Measurements from ENCODE around the gene GAB1.

The GAB1 gene

GRCh38 chr4:143513314-143514168, 176.9 kb downstream of the GAB1 start, which contains the start of gene SMARCA5:
Gene SMARCA5, plus strand, starts transcription at chr4:143513702. Its CDS starts 223 bp downstream, at chr4:143513925.
- intact Hi-C loops (cut with DNase I): loop anchor here (10.0 kb wide), 2 partner anchors 179 to 309 kb away; partner anchors contain the start of gene GAB1
- peak; percentile 92 to 98 (median 95) for DNase-seq

- DNase-seq: no peak
- intact Hi-C loops (cut with DNase I): loop anchor here (10.0 kb wide), 2 partner anchors 179 to 309 kb away; partner anchors contain the start of gene GAB1
Measured at GRCh38 chr4:143514169-143514495, 177.5 kb downstream of the GAB1 start.

GRCh38 chr4:143514497-143514896, 177.8 kb downstream of the GAB1 start:
- intact Hi-C loops (cut with DNase I): loop anchor here (10.0 kb wide), 2 partner anchors 180 to 310 kb away; partner anchors contain the start of gene GAB1
- peak in 41 of 42 donors; percentile 28 to 80 (median 57) for DNase-seq

- DNase-seq: peak in 4 of 42 donors; percentile 2 to 18 (median 4)
- intact Hi-C loops (cut with DNase I): loop anchor here (10.0 kb wide), 2 partner anchors 180 to 310 kb away; partner anchors contain the start of gene GAB1
Measured at GRCh38 chr4:143514901-143515300, 178.2 kb downstream of the GAB1 start.

- intact Hi-C loops (cut with DNase I): loop anchor here (10.0 kb wide), 2 partner anchors 181 to 311 kb away; partner anchors contain the start of gene GAB1
- DNase-seq: no peak
Measured at GRCh38 chr4:143515905-143516304, 179.2 kb downstream of the GAB1 start.

- intact Hi-C loops (cut with DNase I): loop anchor here (10.0 kb wide), 2 partner anchors 183 to 313 kb away; partner anchors contain the start of gene GAB1
Measured at GRCh38 chr4:143517764-143518163, 181.1 kb downstream of the GAB1 start.

More at GRCh38 chr4:143517764-143518163, 181.1 kb downstream of the GAB1 start:
- no peak for DNase-seq
